H1 (cell line): Measurements from ENCODE around the gene CAMKMT. TPM values are rescaled to one million over a fixed set of nuclear protein-coding genes. Genes with fewer than 3 reads are reported as not detected.

ENCODE experiments used
- CTCF ChIA-PET: fragments of 300-600 bp; sonication (Branson Sonifier 250); formaldehyde crosslinking; loops from one replicate; lab custom pipeline; 2021; ENCODE audit not compliant: partially characterized antibody; lab: Charles Lee
- POLR2A ChIA-PET: fragments of 300-600 bp; sonication (Branson Sonifier 250); formaldehyde crosslinking; loops from one replicate; lab custom pipeline; 2021; ENCODE audit warnings: inconsistent platforms; ENCODE audit not compliant: partially characterized antibody; lab: Charles Lee
- DNase-seq, 2 experiments: peaks; one replicate each; pipeline versions ENCODE4 v3.0.0 to v3.0.0-alpha.2; 2010 to 2022; ENCODE audit warnings: low spot score in 2 of 2, low read depth in 1 of 2, mixed read lengths in 1 of 2
- FAIRE-seq: peaks from 2 replicates; lab custom pipeline; 2011; peaks lifted over from hg19 to GRCh38; lab: Jason Lieb, UNC
- H2AFZ ChIP-seq: 2 replicates; pipeline ENCODE4 v1.8.1; 2012; ENCODE audit warnings: low read length, inconsistent platforms
- H2AK5ac ChIP-seq: 2 replicates; pipeline ENCODE4 v1.6.1; 2013; ENCODE audit warnings: low read depth, low read length
- H2BK120ac ChIP-seq: replicated peaks from 2 replicates; pipeline ENCODE3; 2013; ENCODE audit warnings: low read depth, low read length, inconsistent platforms
- H2BK12ac ChIP-seq: 2 replicates; pipeline ENCODE4 v1.6.1; 2013; ENCODE audit warnings: low read depth, low read length
- H2BK15ac ChIP-seq: 2 replicates; pipeline ENCODE4 v1.6.1; 2013; ENCODE audit warnings: low read length
- H2BK20ac ChIP-seq: 2 replicates; pipeline ENCODE4 v1.6.1; 2013; ENCODE audit warnings: low read length
- H2BK5ac ChIP-seq: 2 replicates; pipeline ENCODE4 v1.6.1; 2013; ENCODE audit warnings: low read depth, low read length
- H3K14ac ChIP-seq: 2 replicates; pipeline ENCODE4 v1.6.1; 2013; ENCODE audit warnings: inconsistent platforms; ENCODE audit not compliant: insufficient read length
- H3K18ac ChIP-seq: 2 replicates; pipeline ENCODE4 v1.6.1; 2013; ENCODE audit warnings: low read length; ENCODE audit errors: extremely low read depth
- H3K23ac ChIP-seq: 2 replicates; pipeline ENCODE4 v1.6.1; 2013; ENCODE audit warnings: inconsistent platforms; ENCODE audit not compliant: insufficient read length
- H3K23me2 ChIP-seq: 2 replicates; pipeline ENCODE4 v1.6.1; 2013; ENCODE audit warnings: low read depth, low read length
- H3K27ac ChIP-seq: 2 replicates; pipeline ENCODE4 v1.6.1; 2011; ENCODE audit warnings: low read depth, low read length, inconsistent platforms
- H3K27me3 ChIP-seq, 4 experiments: replicated peaks in 1 of 4; 1 replicate in 1 of 4; 2 replicates in 3 of 4; pipeline versions ENCODE4 v1.6.1 to v1.8.1; 2011 to 2013; ENCODE audit warnings: low read length in 3 of 4, mild to moderate bottlenecking in 3 of 4, inconsistent platforms in 2 of 4, mixed read lengths in 2 of 4, moderate library complexity in 1 of 4; ENCODE audit not compliant: control insufficient read depth in 3 of 4, insufficient read depth in 3 of 4; ENCODE audit errors: extremely low read depth in 1 of 4
- H3K36me3 ChIP-seq, 4 experiments: 2 replicates each; pipeline versions ENCODE4 v1.6.1 to v1.8.1; 2011 to 2013; ENCODE audit warnings: mild to moderate bottlenecking in 4 of 4, low read length in 3 of 4, moderate library complexity in 2 of 4, control low read depth in 1 of 4, inconsistent platforms in 1 of 4; ENCODE audit not compliant: insufficient read depth in 4 of 4, control insufficient read depth in 2 of 4
- H3K4ac ChIP-seq: replicated peaks from 2 replicates; pipeline ENCODE3; 2013; ENCODE audit warnings: low read length, low read depth, mixed read lengths, inconsistent platforms; ENCODE audit not compliant: insufficient read length
- H3K4me1 ChIP-seq, 4 experiments: replicated peaks in 1 of 4; 1 replicate in 1 of 4; 2 replicates in 3 of 4; pipeline versions ENCODE4 v1.6.1 to v1.8.1; 2011 to 2013; ENCODE audit warnings: low read length in 3 of 4, inconsistent platforms in 2 of 4, mixed read lengths in 1 of 4; ENCODE audit not compliant: insufficient read depth in 4 of 4, control insufficient read depth in 3 of 4
- H3K4me2 ChIP-seq, 2 experiments: 2 replicates each; pipeline versions ENCODE4 v1.6.1 to v1.8.1; 2011 to 2013; ENCODE audit warnings: low read depth in 2 of 2, low read length in 2 of 2, control low read depth in 1 of 2, inconsistent platforms in 1 of 2, mild to moderate bottlenecking in 1 of 2; ENCODE audit not compliant: insufficient read depth in 1 of 2
- H3K4me3 ChIP-seq, 4 experiments: fragments of 200-600, 300-600 bp in 1 of 4; sonication (generic), shearing (Covaris generic), sonication (Bioruptor Twin) in 1 of 4; 2 replicates each; pipeline versions ENCODE4 v1.5.1 to v1.8.1; 2011 to 2016; ENCODE audit warnings: low read length in 4 of 4, low read depth in 3 of 4, control low read depth in 2 of 4, inconsistent platforms in 2 of 4, mild to moderate bottlenecking in 2 of 4, mixed read lengths in 1 of 4, moderate library complexity in 1 of 4; ENCODE audit not compliant: insufficient read depth in 2 of 4; ENCODE audit errors: extremely low read depth in 1 of 4
- H3K56ac ChIP-seq: replicated peaks from 2 replicates; pipeline ENCODE3; 2013; ENCODE audit warnings: low read depth, mild to moderate bottlenecking, mixed read lengths, low read length, inconsistent platforms; ENCODE audit not compliant: insufficient read length
- H3K79me1 ChIP-seq: 2 replicates; pipeline ENCODE4 v1.6.1; 2013; ENCODE audit warnings: low read depth, low read length, control low read depth
- H3K79me2 ChIP-seq, 2 experiments: 2 replicates each; pipeline versions ENCODE4 v1.6.1 to v1.8.1; 2012 to 2013; ENCODE audit warnings: low read length in 2 of 2, mild to moderate bottlenecking in 2 of 2, inconsistent platforms in 1 of 2; ENCODE audit not compliant: insufficient read depth in 2 of 2, control insufficient read depth in 1 of 2
- H3K9ac ChIP-seq, 4 experiments: replicated peaks in 1 of 4; 1 replicate in 1 of 4; 2 replicates in 3 of 4; pipeline versions ENCODE4 v1.6.1 to v1.8.1; 2011 to 2013; ENCODE audit warnings: low read depth in 3 of 4, low read length in 3 of 4, control low read depth in 2 of 4, mild to moderate bottlenecking in 2 of 4, moderate library complexity in 2 of 4, inconsistent platforms in 1 of 4; ENCODE audit errors: extremely low read depth in 1 of 4
- H3K9me3 ChIP-seq, 2 experiments: 2 replicates each; pipeline versions ENCODE4 v1.6.1 to v1.8.1; 2012 to 2013; ENCODE audit warnings: mild to moderate bottlenecking in 2 of 2, moderate library complexity in 2 of 2, control low read depth in 1 of 2, inconsistent platforms in 1 of 2, low read depth in 1 of 2, low read length in 1 of 2, mixed read lengths in 1 of 2; ENCODE audit not compliant: insufficient read depth in 2 of 2
- H4K20me1 ChIP-seq, 2 experiments: replicated peaks in 1 of 2; 2 replicates each; pipeline versions ENCODE3 to v1.8.1; 2011 to 2013; ENCODE audit warnings: inconsistent platforms in 2 of 2, low read length in 2 of 2, mild to moderate bottlenecking in 1 of 2; ENCODE audit not compliant: insufficient read depth in 2 of 2, control insufficient read depth in 1 of 2
- H4K5ac ChIP-seq: 2 replicates; pipeline ENCODE4 v1.6.1; 2013; ENCODE audit warnings: low read length, low read depth, mixed read lengths, inconsistent platforms; ENCODE audit not compliant: insufficient read length
- H4K8ac ChIP-seq: 2 replicates; pipeline ENCODE4 v1.8.0; 2013; ENCODE audit warnings: mild to moderate bottlenecking, moderate library complexity, low read length, inconsistent platforms; ENCODE audit not compliant: insufficient read depth; ENCODE audit errors: extremely low read depth
- H4K91ac ChIP-seq: replicated peaks from 2 replicates; pipeline ENCODE3; 2013; ENCODE audit warnings: low read length, mixed read lengths, inconsistent platforms; ENCODE audit not compliant: insufficient read length
- ATF3 ChIP-seq: IDR thresholded peaks from 2 replicates; pipeline ENCODE4 v1.6.1; 2011; ENCODE audit warnings: low read depth, mild to moderate bottlenecking, low read length; ENCODE audit not compliant: insufficient read depth
- BRCA1 ChIP-seq: IDR thresholded peaks from 2 replicates; pipeline ENCODE4 v1.6.1; 2012; ENCODE audit warnings: low read depth, low read length, improper control_type of control experiment
- CBX8 ChIP-seq: fragments of 300-800, 300-1000 bp; sonication (generic); IDR thresholded peaks from 2 replicates; pipeline ENCODE4 v1.7.1; 2016; ENCODE audit warnings: low read depth, low read length, borderline replicate concordance
- CHD2 ChIP-seq: IDR thresholded peaks from 2 replicates; pipeline ENCODE4 v1.6.1; 2012; ENCODE audit warnings: low read length, improper control_type of control experiment
- CREB1 ChIP-seq: IDR thresholded peaks from 2 replicates; pipeline ENCODE4 v1.6.1; 2012; ENCODE audit warnings: inconsistent platforms
- JUND ChIP-seq: IDR thresholded peaks from 2 replicates; pipeline ENCODE4 v1.6.1; 2011; ENCODE audit warnings: mild to moderate bottlenecking, improper control_type of control experiment, low read length
- NANOG ChIP-seq: IDR thresholded peaks from 2 replicates; pipeline ENCODE4 v1.6.1; 2011; ENCODE audit warnings: low read length, low read depth, mild to moderate bottlenecking, inconsistent platforms; ENCODE audit not compliant: insufficient read depth, poor library complexity, severe bottlenecking
- POU5F1 ChIP-seq: IDR thresholded peaks from 2 replicates; pipeline ENCODE4 v1.6.1; 2011; ENCODE audit warnings: low read depth, mild to moderate bottlenecking, low read length, moderate library complexity
- SAP30 ChIP-seq: fragments of 300-600 bp; sonication (generic); IDR thresholded peaks from 2 replicates; pipeline ENCODE4 v1.7.1; 2012; ENCODE audit warnings: low read length, moderate library complexity, mild to moderate bottlenecking, inconsistent platforms; ENCODE audit not compliant: insufficient read depth, insufficient replicate concordance
- SP2 ChIP-seq: IDR thresholded peaks from 2 replicates; pipeline ENCODE4 v1.6.1; 2012; ENCODE audit warnings: mild to moderate bottlenecking, low read length, inconsistent platforms
- SP4 ChIP-seq: IDR thresholded peaks from 2 replicates; pipeline ENCODE4 v1.6.1; 2012; ENCODE audit warnings: low read length, inconsistent platforms
- TAF7 ChIP-seq: optimal IDR thresholded peaks from 2 replicates; pipeline ENCODE3; 2011; ENCODE audit warnings: low read depth, mild to moderate bottlenecking, inconsistent platforms, low read length, moderate library complexity, borderline replicate concordance
- TEAD4 ChIP-seq: IDR thresholded peaks from 2 replicates; pipeline ENCODE4 v1.6.1; 2012; ENCODE audit warnings: low read depth, low read length, inconsistent platforms, mixed read lengths
- ZNF274 ChIP-seq: IDR thresholded peaks from 2 replicates; pipeline ENCODE4 v1.7.0; 2012; ENCODE audit warnings: low read length, borderline replicate concordance; ENCODE audit errors: extremely low read depth
- WGBS, 2 experiments: shearing (Covaris generic) in 1 of 2; methylation state at CpG; one replicate each; pipeline versions ENCODE4 v1.1.6 to v1.1.7; 2013 to 2015; ENCODE audit warnings: low lambda C conversion rate in 2 of 2, mixed read lengths in 2 of 2, inconsistent platforms in 1 of 2, low coverage in 1 of 2, missing lambda C conversion rate in 1 of 2; ENCODE audit not compliant: insufficient replicate concordance in 2 of 2, insufficient coverage in 1 of 2, insufficient read length in 1 of 2; ENCODE audit errors: extremely low coverage in 1 of 2, missing lambda C conversion rate in 1 of 2; 5-methylcytosine and 5-hydroxymethylcytosine counted together
- polyA plus RNA-seq, 7 experiments: library from polyadenylated mRNA; depleted of rRNA in 3 of 7; stranded (reverse) in 5 of 7; unstranded in 2 of 7; fragments of >200 nt in 5 of 7; fragments of 200-250 nt in 2 of 7; gene quantifications; 1 replicate in 5 of 7; 2 replicates in 1 of 7; 4 replicates in 1 of 7; pipeline versions ENCODE4 v1.2.1 to v1.2.3, GENCODE V29; 2011 to 2013; ENCODE audit warnings: missing spikeins in 2 of 7, mixed read lengths in 2 of 7
- total RNA-seq: library from RNA; stranded (reverse); fragmentation: NEBNext Ultra II Directional; extraction: Animal tissue kit (Norgen Biotek cat#: 25700); gene quantifications from 2 replicates; pipeline ENCODE4 v1.2.1, GENCODE V29; 2021

Gene CAMKMT
- total and polyA plus RNA-seq, 2 of the 8 experiments (the other 6 are each of a cell fraction or from before 2014, with no cell fraction given): 14.7 to 22.4 TPM

- Histone ChIP-seq H3K4me1 (peaks cover 0 to 4% (median 2%) of the 10 kb centered on the region in 4 experiments; a peak in 4 of 7 replicates), H3K23me2 (no peaks in the 10 kb centered on the region), H4K5ac (no peak overlapping the region), H3K56ac (no peak overlapping the region), H3K18ac (no peak overlapping the region), H3K27ac (no peak overlapping the region), H2AK5ac (no peak overlapping the region), H3K27me3 (no peaks in the 10 kb centered on the region), H2BK12ac (no peak overlapping the region; the same call in 1 of the 2 replicates), H2AFZ (no peak overlapping the region), H4K8ac (no peak overlapping the region), H3K23ac (no peak overlapping the region), H3K9me3 (no peaks in the 10 kb centered on the region), H3K79me2 (no peaks in the 10 kb centered on the region), H4K91ac (no peak overlapping the region), H3K14ac (no peak overlapping the region), H2BK5ac (no peak overlapping the region), H3K4me2 (no peak overlapping the region), H2BK120ac (no peak overlapping the region), H2BK20ac (no peak overlapping the region), H2BK15ac (no peak overlapping the region), H3K4me3 (no peak overlapping the region), H3K9ac (no peak overlapping the region), H3K79me1 (no peaks in the 10 kb centered on the region), H4K20me1 (no peaks in the 10 kb centered on the region), H3K36me3 (no peaks in the 10 kb centered on the region), H3K4ac (no peak overlapping the region)
- DNase-seq (no peak), FAIRE-seq (no peak)
- ChIA-PET CTCF (no interaction called here), POLR2A (no interaction called here)
- WGBS, 2 experiments: 91% methylated on average over 3 of the region's 3 CpGs; no CpG with 5 or more reads in 1 of the 2 experiments
- no peak for TF ChIP-seq SP4
- TF ChIP-seq TAF7: no peak
- no peak for TF ChIP-seq BRCA1
- no peak for TF ChIP-seq CHD2
- no peak for TF ChIP-seq SAP30
- no peak for TF ChIP-seq SP2
- no peak for TF ChIP-seq POU5F1
- no peak for TF ChIP-seq ZNF274
- no peak for TF ChIP-seq CREB1
- TF ChIP-seq JUND: no peak
- no peak for TF ChIP-seq ATF3
- TF ChIP-seq TEAD4: no peak
- TF ChIP-seq CBX8: no peak
- TF ChIP-seq NANOG: no peak
Measured at GRCh38 chr2:44642123-44642857, 280.5 kb downstream of the CAMKMT start.
